ENCODE results near the gene LGALS9C.
"Not testable (repeated sequence)": the region's sequence is repeated elsewhere in the genome, so short reads cannot be mapped to it uniquely, and the experiment has no call there.

The LGALS9C gene

DNA sequence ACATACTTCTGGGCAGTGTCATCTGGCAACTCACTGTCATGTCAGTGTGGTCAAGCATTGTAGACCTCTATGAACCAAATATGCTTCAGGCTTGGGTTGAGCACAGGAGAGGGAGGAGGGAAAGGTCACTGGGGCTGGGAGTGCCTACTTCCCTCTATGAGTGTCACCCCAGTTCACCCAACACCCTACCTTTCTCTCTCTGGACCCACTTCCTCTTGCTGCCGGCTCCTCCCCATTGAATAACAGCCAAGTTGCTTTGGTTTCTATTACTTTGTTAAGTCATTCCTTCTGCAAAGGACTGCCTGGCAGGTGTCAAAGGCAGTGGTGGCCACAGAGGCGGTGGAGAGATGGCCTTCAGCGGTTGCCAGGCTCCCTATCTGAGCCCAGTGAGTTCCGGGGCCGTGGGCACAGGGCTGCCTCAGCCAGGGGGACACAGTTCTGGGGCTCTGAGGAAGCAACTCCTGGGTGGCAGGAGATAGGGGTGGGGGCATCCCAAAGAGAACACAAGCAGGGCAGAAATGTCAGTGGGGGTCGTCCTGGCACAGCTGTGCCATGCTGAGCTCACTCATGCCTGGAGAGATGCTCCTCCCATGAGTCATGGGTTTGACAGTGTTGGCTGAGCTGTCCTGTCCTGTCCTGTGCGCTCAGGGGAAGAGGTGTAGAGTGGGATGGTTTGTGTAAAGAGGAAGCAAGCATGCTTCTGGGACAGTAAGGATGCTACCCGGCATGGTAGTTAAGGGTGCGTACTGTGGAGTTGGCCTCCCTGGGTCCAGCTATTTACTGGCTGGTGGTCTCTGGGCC, at the start of gene LGALS9C:
TSS of gene LGALS9C (plus strand) at position 282 of the 801 bp plus-strand sequence. CDS start at position 348, 66 bp downstream.
- in situ Hi-C loops (cut with MboI; ENCODE audit: low sequenced_read_pairs), result not testable (repeated sequence)

DNA sequence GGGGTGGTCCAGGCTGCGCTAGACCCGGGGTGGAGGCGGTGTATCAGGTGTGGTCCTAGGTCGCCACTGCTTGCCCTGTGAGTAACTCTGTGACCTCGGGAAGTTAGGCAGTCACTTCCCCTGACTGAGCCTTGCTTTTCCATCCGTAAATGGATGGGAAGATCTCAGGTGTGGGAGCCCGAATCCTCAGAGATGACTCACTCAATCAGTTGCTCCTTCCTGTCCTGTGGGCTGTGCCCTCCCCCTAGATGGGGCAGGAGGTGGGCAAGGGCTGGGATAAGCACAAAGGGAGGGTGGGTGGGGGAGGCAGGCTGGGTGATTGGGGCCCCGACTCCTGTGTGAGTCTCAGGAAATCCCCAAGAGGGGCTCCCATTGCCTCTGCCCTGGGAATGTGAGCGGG, 44.4 kb upstream of the LGALS9C start:
- in situ Hi-C loops (cut with MboI; ENCODE audit: low sequenced_read_pairs), result not testable (repeated sequence)

DNA sequence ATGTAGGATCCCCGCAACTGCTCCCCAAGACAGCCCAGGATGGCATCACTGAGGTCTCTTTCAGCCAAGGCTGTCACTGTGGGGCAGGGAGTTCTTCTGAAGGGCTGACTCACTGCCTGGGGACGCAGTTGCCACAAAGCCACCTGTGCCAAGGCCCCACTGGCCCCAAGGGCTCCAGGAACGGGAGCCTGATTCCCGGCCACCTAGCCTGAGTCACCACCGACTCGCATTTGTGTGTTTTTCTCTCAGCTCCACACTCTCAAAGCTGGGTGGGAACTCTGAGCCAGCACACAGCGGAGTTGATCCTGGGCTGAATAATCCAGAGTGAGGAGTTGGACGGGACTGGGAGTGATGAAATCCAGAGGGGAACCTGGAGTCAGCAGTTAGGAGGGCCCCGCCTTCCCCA, 37.1 kb upstream of the LGALS9C start:
- in situ Hi-C loops (cut with MboI; ENCODE audit: low sequenced_read_pairs), result not testable (repeated sequence)

DNA sequence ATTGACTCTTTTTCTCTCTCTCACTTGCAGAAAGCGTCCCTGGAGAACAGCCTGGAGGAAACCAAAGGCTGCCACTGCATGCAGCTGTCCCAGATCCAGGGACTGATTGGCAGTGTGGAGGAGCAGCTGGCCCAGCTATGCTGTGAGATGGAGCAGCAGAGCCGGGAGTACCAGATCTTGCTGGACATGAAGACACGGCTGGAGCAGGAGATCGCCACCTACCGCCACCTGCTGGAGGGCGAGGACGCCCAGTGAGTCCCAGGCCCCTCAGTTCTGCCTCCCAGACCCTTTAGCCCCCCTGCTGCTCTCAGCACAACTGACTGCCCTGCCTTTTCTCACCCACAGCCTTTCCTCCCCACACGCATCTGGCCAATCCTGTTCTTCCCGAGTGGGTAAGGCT, 34.5 kb upstream of the LGALS9C start:
- in situ Hi-C loops (cut with MboI; ENCODE audit: low sequenced_read_pairs), result not testable (repeated sequence)

DNA sequence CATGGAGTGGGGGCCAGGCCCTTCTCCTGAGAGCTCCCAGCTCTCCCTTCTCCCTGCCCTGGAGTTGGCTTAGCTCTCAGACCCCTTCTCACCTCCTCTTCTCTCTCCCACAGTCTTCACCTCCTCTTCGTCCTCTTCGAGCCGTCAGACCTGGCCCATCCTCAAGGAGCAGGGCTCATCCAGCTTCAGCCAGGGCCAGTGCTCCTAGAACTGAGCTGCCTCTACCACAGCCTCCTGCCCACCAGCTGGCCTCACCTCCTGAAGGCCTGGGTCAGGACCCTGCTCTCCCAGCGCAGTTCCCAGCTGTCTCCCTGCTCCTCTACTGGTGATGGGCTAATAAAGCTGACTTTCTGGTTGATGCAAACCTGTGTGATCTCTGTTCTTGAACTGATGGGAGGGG, 34.1 kb upstream of the LGALS9C start:
- in situ Hi-C loops (cut with MboI; ENCODE audit: low sequenced_read_pairs), result not testable (repeated sequence)

DNA sequence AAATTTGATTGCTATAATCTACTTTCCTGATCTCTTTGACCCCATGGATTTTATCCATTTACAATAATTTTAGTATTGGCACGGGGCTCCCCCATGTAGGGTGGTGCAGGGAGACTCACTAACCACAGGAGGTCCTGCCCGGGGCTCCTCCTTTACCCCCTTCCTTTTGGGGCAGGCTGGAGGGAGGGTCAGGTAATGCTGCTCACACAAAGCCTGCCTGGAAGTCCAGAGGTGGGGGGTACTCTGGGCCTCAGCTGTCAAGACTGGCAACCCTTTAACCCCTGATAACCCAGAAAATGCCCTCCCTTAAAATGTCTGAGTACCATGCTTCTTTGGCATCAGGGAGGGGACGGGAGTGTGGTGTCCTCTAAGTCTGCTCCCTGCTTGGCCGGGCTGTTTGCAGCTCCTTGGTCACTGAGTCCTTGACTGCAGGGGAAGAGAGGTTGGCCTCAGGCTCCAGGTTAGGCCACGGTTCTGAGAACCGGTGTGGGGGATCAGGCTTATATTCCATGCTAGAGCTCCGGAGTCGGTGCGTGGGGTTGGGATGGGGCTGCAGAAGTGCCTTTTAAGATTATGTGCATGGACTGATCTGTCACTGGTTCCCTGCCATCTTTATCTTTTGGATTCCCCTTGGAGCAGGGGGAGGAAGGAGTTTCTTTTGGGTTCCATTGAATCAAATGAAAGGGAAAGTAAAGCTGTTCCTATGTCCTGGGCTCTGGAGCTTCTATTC, 28.9 kb upstream of the LGALS9C start:
- in situ Hi-C loops (cut with MboI; ENCODE audit: low sequenced_read_pairs), result not testable (repeated sequence)

DNA sequence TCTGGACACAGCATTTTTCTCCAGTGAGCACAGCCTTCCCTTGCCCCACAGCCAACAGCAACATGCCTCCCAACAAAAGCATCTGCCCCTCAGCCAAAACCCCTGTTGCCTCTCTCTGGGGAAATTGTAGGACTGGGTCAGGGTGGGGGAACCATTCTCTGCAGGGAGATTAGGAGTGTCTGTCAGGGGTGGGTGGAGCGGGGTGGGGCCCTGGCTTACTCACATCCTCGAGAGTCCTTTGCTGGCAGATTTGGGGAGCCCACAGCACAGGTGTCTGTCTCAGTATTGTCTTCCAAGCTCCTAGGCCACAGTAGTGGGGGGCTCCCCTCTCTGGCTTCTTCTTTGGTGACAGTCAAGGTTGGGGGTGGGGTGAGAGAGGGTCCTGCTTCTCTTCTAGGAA, 28.3 kb upstream of the LGALS9C start:
- in situ Hi-C loops (cut with MboI; ENCODE audit: low sequenced_read_pairs), result not testable (repeated sequence)

DNA sequence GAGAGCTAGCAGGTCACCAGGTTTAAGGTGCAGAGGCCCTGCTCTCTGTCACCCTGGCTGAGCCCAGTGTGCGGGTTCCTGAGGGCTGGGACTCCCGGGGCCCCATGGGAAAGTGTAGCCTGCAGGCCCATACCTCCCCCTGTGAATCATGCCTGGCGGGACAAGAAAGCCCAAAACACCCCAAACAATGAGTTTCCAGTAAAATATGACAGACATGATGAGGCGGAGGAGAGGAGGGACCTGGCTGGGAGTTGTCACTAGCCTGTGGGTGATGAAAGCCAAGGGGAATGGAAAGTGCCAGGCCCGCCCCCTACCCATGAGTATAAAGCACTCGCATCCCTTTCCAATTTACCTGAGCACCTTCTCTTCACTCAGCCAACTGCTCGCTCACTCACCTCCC, 26.8 kb upstream of the LGALS9C start:
- in situ Hi-C loops (cut with MboI; ENCODE audit: low sequenced_read_pairs), result not testable (repeated sequence)

DNA sequence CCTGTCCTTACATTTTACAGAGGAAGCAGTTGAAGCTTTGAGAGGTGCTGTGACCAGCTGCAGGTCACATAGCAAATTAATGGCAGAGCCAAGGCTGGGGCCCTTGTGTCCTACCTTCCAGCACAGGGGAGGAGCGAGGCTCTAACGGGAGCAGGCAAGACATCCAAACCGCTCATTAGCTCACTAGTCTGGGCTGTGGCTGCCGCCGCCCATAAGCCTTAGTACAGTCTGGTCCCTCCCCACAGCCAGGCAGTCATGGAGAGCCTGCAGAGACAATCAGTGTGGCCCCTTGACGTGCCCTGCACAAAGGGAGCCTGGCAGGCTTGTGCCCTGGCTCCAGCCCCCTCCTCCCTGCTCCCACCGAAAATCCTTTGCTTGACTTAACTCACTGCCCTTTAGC, 25.6 kb upstream of the LGALS9C start:
- in situ Hi-C loops (cut with MboI; ENCODE audit: low sequenced_read_pairs), result not testable (repeated sequence)

DNA sequence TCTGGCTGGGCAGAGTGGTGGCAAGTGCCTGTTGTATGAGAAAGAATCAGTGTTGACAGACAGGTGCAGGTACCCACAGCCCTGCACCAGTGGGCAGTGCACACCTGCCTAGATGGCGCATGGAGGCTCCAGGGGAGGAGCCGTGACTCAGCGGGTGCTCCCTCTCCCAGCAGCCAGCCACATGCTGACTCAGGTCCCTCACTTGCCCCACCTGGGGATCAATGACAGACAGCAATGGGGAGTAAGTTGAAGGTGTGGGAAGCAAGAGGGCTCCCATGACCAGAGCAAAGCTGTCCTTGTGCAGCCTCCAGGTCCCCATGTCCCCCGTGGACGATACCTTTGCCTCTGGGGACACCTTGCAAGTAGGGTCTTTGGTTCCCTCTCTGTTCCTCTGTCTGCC, 24.6 kb upstream of the LGALS9C start:
- in situ Hi-C loops (cut with MboI; ENCODE audit: low sequenced_read_pairs), result not testable (repeated sequence)

DNA sequence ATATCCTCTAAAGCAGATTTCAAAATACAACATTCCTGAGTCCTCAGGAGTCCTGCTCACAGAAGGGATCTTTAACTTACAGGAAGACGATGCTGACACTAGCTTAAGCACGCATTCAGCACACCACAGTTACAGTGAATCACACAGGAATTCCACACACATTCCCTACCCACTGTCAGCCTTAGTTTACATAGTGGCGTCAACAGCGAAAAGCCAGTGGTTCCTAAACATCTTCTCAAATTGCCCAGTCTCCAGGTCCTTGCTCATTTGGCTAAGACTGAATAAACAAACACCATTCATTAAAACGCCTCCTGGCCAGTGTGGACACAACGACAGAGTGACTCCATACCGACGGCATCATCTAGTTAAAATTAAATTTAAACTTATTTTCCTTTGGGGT, 17.6 kb upstream of the LGALS9C start:
- in situ Hi-C loops (cut with MboI; ENCODE audit: low sequenced_read_pairs), result not testable (repeated sequence)

DNA sequence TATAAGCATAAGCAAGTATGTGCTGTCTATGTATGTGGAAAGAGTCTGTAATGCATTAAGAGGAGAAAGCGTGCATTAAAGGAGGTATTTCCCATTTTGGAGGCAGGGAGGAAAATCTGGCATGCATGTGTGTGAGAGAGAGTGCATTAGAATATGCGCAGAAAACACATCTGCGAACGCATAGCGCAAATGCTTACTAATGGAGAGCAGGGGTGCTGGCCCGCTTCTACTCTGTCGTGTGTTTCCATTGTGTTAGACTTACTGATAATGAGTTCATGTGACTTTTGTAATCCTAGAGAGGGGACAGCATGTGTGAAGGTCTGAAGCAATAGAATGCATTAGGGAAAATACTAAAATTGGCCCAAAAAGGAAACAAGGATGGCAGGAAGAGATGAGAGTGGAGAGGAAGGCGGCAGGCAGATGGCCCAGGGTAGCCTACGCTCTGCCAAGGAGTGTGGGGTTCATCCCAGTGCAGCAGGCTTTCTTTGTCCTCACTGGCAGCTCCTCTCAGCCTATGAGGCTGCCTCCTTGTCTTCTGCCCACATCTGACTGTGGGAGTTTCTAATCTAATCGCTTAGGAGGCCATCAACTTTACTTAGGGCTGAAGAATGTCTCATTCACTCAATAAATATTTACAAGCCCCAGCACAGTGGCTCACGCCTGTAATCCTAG, 12.6 kb upstream of the LGALS9C start:
- in situ Hi-C loops (cut with MboI; ENCODE audit: low sequenced_read_pairs), result not testable (repeated sequence)

DNA sequence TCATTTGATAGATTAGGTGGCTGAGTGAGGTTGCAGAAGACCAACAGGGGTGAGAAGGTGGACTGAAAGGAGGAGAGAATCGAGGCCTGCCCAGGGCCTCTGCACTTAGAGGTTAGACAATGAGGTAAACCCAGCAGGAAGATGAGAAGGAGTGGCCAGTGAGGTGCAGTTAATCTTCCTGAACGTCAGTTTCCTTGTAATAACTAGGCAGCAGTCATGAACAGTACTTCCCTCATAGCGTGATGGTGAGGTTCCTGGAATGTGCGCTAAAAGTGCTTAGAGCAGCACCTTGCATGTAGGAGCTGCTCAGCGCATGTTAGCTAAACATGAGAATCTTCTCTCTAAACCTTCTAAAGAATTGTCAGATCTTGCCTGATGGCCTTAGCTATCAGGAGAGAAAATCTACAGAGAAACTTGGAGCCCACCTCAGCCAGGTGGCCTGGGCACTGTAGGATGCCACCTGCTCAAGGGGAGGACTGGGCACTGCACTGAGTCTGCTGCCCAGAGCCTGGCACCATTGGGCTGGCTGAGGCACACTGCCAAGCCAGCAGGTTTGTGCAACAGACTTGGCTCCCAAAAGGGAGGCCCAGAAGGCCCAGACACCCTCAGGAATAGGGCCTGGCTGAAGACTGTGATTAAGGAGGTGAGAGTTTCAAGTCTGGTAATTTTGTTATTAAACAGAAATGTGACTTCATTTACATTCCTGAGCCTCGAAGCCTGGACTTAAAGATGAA, 10.2 kb upstream of the LGALS9C start:
- in situ Hi-C loops (cut with MboI; ENCODE audit: low sequenced_read_pairs), result not testable (repeated sequence)

DNA sequence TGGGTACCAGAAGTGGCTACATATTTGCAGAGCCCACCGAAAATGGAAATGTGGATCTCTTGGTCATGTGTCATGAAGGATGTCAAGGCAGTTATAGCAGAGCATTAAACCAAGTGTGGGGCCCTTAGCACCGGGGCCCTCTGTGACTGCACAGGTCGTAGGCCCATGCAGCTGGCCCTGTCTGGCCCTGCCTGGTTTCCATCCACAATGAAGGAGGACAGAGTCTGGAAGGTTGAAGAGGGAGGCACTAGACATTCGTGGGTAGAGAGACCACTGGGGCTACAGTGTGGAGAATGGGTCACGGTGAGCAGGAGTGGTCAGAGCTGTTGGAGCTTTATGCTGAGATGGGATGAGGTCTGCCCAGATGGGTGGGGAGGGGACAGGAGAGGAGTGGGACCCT, 9.6 kb upstream of the LGALS9C start:
- in situ Hi-C loops (cut with MboI; ENCODE audit: low sequenced_read_pairs), result not testable (repeated sequence)

DNA sequence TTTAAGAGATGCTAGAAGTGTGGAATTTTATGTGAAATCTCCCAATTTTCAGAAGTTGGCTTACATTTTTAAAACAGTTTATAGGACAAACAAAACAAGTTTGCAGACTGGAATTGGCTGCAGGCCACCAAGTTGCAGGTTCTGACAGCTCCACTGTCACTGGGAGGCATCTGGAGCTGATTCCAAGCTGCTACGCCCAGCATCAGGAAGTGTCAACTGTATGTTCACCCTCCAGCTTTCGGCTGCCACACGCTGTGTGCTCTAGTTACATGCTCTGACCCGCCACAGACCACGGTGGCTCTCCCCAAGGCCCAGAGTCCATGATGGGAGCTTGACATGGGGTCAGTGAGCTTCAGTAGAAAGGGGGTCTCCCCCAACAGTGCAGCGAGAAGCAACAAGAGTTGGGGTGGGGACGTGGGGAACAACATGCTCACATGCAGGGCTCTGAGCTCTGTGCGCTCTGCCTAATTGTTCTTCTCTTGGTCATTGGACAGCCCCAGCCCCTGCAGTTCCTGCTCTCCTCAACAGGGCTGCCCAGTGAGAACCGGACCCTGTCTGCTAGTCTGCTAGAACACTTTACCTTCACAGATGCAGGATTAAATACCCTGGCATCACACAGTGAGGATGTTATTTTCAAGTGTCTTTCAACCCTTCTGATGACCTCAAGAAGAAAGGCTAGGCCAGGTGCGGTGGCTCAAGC, 8.0 kb upstream of the LGALS9C start:
- in situ Hi-C loops (cut with MboI; ENCODE audit: low sequenced_read_pairs), result not testable (repeated sequence)

DNA sequence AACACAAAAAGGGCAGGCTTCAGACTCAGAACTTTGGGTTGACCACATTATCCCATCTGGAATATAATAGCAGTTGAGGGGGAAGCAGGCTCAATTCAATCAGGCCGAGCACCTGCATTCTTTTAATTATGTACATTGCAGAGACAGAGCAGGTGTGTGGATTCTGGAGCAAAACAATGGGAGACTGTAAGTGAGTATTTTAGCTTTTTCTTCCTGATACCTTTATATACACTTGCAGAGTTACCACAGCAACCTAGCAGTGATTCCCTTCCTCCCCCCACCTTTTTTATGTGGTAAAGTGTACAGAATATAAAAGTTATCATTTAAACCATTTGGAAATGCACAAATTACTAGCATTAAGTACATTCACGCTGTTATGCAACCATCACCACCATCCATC, 6.8 kb upstream of the LGALS9C start:
- in situ Hi-C loops (cut with MboI; ENCODE audit: low sequenced_read_pairs), result not testable (repeated sequence)

DNA sequence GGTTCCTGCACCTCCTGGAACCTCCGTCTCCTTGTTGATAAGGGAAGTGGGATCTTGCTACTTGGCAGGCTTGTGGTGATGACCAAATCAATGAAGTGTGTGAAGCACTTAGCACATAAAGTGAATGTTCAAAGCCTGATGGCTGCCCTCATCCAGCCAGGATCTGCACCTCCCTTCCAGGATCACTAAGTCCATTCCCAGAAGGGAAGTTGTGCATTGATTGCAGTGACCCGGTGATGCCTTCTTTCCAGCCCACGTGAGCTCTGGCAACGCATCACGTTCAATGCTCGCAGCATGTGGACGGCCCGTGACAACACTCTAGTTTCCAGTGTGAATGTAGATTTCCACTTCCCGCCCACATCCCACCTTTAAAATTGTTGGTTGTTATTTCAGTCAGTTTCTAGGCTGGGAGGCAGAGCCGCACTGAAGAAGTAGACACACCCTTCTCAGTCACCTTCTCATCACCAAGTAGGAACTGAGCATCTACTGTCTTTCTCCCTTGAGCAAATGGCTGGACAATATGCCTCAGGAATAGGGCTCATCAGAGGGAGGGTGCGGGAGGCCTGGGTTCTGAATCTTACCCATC, 6.2 kb upstream of the LGALS9C start:
- in situ Hi-C loops (cut with MboI; ENCODE audit: low sequenced_read_pairs), result not testable (repeated sequence)

DNA sequence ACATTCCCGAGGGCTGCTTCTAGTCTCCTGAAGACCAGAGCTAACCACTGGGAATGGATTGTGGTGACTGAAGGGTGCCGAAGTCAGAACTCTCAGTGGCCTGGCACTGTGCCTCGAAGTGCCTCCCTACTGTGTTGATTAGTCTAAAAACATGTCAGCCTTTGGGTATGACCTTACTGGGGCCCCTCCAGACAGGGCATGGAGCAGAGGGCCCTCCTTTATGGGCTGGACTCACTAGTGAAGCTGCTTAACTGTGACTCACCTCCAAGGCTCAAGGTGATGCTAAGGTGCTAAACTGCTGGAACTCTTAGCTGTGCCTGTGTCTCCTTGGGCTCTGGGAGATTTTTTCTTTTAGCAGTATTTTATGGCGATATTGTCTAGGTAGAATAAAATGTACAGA, 2.6 kb upstream of the LGALS9C start:
- in situ Hi-C loops (cut with MboI; ENCODE audit: low sequenced_read_pairs), result not testable (repeated sequence)

DNA sequence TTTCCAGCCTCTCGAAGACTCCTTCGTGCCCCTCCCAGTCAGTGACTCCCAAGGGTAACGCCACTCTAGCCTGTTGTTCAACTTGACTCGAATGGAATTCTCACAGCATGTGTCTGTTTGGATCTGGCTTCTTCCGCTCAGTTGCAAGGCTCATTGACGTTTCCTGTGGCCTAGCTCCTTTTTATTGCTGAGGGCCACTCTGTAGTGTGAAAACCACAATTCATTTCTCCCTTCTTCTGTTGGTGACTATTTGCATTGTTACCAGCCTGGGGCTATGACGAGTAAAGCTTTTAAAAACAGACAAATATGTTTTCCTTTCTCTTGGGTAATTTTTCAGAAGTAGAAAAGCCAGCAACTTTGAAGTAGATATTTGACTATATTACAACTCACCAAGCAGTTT, 1.8 kb upstream of the LGALS9C start:
- in situ Hi-C loops (cut with MboI; ENCODE audit: low sequenced_read_pairs), result not testable (repeated sequence)

DNA sequence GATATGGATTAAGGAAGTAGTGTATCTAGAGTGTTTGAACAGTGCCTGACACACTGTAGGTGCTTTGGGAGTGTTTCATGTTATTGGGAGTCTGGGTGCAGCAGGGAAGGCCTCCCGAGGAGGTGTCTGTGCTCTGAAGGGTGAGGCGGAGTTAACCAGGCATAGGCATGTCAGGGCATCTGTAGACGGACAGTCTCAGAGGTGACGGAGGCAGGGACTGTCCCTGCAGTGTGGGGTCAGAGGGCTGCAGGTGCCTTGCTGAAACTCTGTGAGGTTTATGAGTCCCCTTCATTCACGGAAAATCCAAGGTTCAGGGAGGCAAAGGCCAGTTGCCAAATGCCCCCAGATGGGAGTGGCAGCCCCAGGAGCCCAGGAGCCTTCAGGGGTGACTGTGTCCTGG, 778 bp downstream of the LGALS9C start:
- in situ Hi-C loops (cut with MboI; ENCODE audit: low sequenced_read_pairs), result not testable (repeated sequence)

All from HL-60/S4 treated with phorbol 12-myristate 13-acetate at 8.2 ng/mL for 4 days and 3 days (cell line).